ENCODE measurements around the gene RRM1. TPM values are rescaled to one million over a fixed set of nuclear protein-coding genes. Genes with fewer than 3 reads are reported as not detected.
"Not testable (repeated sequence)": the region's sequence is repeated elsewhere in the genome, so short reads cannot be mapped to it uniquely, and the experiment has no call there.

The RRM1 gene
- total RNA-seq, 4 donors from 2014 or later = 69.8 to 137 (median 86.6) TPM

DNA sequence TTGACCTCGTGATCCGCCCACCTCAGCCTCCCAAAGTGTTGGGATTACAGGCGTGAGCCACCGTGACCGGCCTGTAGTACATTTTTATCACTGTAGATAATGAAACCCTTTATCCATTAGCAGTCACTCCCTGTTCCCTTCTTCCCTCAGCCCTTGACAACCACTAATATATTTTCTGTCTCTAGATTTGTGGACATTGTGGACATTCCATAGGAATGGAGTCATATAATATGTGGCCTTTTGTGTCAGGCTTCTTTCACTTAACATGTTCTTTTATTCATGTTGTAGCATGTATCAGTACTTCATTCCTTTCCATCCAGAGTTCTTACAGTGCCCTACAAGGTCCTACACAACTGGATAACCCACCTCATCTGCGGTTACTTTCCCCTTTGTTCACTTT is 30.5 kb downstream of the RRM1 start:
- DNase-seq (ENCODE audit: low spot score in 2 of 2) = no peak
- H3K4me3 ChIP-seq (ENCODE audit: low read depth, poor library complexity, severe bottlenecking) = no peak overlapping the region
- TF ChIP-seq, protein P1, sequence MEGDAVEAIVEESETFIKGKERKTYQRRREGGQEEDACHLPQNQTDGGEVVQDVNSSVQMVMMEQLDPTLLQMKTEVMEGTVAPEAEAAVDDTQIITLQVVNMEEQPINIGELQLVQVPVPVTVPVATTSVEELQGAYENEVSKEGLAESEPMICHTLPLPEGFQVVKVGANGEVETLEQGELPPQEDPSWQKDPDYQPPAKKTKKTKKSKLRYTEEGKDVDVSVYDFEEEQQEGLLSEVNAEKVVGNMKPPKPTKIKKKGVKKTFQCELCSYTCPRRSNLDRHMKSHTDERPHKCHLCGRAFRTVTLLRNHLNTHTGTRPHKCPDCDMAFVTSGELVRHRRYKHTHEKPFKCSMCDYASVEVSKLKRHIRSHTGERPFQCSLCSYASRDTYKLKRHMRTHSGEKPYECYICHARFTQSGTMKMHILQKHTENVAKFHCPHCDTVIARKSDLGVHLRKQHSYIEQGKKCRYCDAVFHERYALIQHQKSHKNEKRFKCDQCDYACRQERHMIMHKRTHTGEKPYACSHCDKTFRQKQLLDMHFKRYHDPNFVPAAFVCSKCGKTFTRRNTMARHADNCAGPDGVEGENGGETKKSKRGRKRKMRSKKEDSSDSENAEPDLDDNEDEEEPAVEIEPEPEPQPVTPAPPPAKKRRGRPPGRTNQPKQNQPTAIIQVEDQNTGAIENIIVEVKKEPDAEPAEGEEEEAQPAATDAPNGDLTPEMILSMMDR (IDR thresholded peaks at IDR 0.05) = no peak
- no peak for TF ChIP-seq POLR2A (IDR thresholded peaks at IDR 0.05)
- WGBS, 2 donors = 96 to 99% methylated on average over 6 of the region's 6 CpGs
- intact Hi-C loops (cut with DNase I; ENCODE audit: low total_unique reads) = no loop called here

DNA sequence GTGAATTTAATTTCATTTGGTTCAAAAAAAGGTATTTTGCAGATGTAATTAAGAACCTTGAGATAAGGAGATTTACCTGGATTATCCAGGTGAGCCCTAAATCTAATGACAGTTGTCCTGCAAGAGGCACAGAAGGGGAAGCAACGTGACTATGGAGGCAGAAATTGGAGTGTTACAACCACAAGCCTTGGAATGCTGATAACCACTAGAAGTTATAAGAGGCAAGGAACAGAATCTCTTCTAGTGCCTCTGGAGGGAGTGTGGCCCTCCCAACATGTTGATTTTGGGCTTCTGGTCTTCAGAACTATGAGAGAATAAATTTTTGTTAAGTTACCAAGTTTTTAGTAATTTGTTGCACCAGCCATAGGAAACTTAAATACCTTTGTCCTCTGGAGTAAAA is 32.8 kb downstream of the RRM1 start:
- no peak overlapping the region for H3K4me3 ChIP-seq (ENCODE audit: low read depth, poor library complexity, severe bottlenecking)
- intact Hi-C loops (cut with DNase I; ENCODE audit: low total_unique reads) = no loop called here
- DNase-seq (ENCODE audit: low spot score in 2 of 2) = no peak
- TF ChIP-seq, protein P1 (IDR thresholded peaks at IDR 0.05) = no peak
- WGBS, 2 donors = 92% methylated on average over 1 of the region's 1 CpG

DNA sequence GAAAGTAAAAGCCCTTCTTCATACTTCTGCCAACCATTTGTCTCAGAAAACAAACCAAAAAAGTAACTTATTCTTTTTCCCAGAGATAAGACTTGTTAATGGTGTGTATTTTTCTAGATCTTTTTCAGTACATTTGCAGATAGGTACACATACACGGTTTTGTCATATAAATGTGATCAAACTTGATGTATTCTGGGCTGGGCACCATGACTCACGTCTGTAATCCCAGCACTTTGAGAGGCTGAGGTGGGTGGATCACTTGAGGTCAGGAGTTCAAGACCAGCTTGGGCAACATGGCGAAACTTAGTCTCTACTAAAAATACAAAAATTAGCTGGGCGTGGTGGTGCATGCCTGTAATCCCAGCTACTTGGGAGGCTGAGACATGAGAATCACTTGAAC is 35.6 kb downstream of the RRM1 start:
- intact Hi-C loops (cut with DNase I; ENCODE audit: low total_unique reads); DNase-seq (ENCODE audit: low spot score in 2 of 2); H3K4me3 ChIP-seq (ENCODE audit: low read depth, poor library complexity, severe bottlenecking): not testable (repeated sequence)
- WGBS, 2 donors = 84 to 91% methylated on average over 4 of the region's 4 CpGs

- no peak for DNase-seq (ENCODE audit: low spot score in 2 of 2)
- intact Hi-C loops (cut with DNase I; ENCODE audit: low total_unique reads) = no loop called here
- no peak overlapping the region for H3K4me3 ChIP-seq (ENCODE audit: low read depth, poor library complexity, severe bottlenecking)
- no peak for TF ChIP-seq POLR2A (IDR thresholded peaks at IDR 0.05)
- TF ChIP-seq, protein P1 (IDR thresholded peaks at IDR 0.05) = no peak
Observed at GRCh38 chr11:4134806-4135205, 40.2 kb downstream of the RRM1 start.

DNA sequence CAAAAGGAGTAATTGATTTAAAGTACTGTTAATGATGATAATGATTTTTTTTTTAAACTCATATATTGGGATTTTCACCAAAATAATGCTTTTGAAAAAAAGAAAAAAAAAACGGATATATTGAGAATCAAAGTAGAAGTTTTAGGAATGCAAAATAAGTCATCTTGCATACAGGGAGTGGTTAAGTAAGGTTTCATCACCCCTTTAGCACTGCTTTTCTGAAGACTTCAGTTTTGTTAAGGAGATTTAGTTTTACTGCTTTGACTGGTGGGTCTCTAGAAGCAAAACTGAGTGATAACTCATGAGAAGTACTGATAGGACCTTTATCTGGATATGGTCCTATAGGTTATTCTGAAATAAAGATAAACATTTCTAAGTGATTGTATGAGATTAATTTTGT is 43.9 kb downstream of the RRM1 start:
- DNase-seq (ENCODE audit: low spot score in 2 of 2) = no peak
- no peak overlapping the region for H3K4me3 ChIP-seq (ENCODE audit: low read depth, poor library complexity, severe bottlenecking)
- intact Hi-C loops (cut with DNase I; ENCODE audit: low total_unique reads) = no loop called here
- 91 to 96% methylated on average over 1 of the region's 1 CpG for whole genome bisulfite sequencing, 2 donors
- TF ChIP-seq, protein P1 (IDR thresholded peaks at IDR 0.05) = no peak
- TF ChIP-seq POLR2A (IDR thresholded peaks at IDR 0.05) = no peak

DNA sequence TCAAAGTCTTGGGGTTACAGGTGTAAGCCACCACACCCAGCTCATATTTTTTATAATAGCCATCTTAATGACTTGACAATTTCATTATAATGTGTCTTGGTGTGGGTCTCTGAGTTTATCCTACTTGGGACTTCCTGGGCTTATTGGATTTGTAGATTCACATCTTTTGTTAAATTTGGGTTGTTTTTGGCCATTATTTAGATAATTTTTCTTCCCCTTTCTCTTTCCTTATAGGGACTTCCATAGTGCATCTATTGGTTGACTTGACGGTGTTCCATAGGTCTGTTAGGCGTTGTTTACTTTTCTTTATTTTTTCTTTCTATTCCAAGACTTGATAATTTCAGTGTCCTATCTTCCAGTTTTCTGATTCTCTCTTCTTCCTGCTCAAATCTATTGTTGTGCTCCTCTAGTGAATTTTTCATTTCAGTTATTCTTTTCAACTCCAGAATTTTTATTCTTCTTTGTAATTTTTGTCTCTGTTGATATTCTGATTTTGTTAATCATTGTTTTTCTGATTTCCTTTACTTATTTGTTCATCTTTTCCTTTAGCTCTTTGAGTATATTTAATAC is 45.6 kb downstream of the RRM1 start:
- no peak for TF ChIP-seq POLR2A (IDR thresholded peaks at IDR 0.05)
- TF ChIP-seq, protein P1 (IDR thresholded peaks at IDR 0.05) = no peak
- H3K4me3 ChIP-seq (ENCODE audit: low read depth, poor library complexity, severe bottlenecking) = no peak overlapping the region
- 95 to 98% methylated on average over 2 of the region's 2 CpGs for WGBS, 2 donors
- intact Hi-C loops (cut with DNase I; ENCODE audit: low total_unique reads) = no loop called here
- DNase-seq (ENCODE audit: low spot score in 2 of 2) = no peak
